Limb (tissue), 2 donors: ENCODE measurements around the gene KCNMB3.
"Not testable (repeated sequence)": the region's sequence is repeated elsewhere in the genome, so short reads cannot be mapped to it uniquely, and the experiment has no call there.

Experiments
- DNase-seq, 2 donors: peaks; one replicate each; pipeline ENCODE4 v3.0.0-alpha.2; 2016; ENCODE audit errors: extremely low spot score in 2 of 2

KCNMB3 gene

GRCh38 chr3:179250803-179251476, at the start of gene KCNMB3:
Gene KCNMB3, minus strand, starts transcription at chr3:179251114. Its CDS starts 124 bp downstream, at chr3:179250990.
- DNase-seq = no peak

- DNase-seq = no peak
Measured at GRCh38 chr3:179299999-179300613, 49.2 kb upstream of the KCNMB3 start.

- no peak for DNase-seq
Measured at GRCh38 chr3:179299316-179299715, 48.4 kb upstream of the KCNMB3 start.

GRCh38 chr3:179297971-179298725, 47.2 kb upstream of the KCNMB3 start:
- DNase-seq = no peak

GRCh38 chr3:179292450-179292849, 41.5 kb upstream of the KCNMB3 start:
- no peak for DNase-seq

GRCh38 chr3:179289295-179289694, 38.4 kb upstream of the KCNMB3 start:
- DNase-seq = no peak

- no peak for DNase-seq
Measured at GRCh38 chr3:179288845-179289244, 37.9 kb upstream of the KCNMB3 start.

GRCh38 chr3:179286331-179286730, 35.4 kb upstream of the KCNMB3 start:
- DNase-seq = no peak

- no peak for DNase-seq
Measured at GRCh38 chr3:179281825-179282224, 30.9 kb upstream of the KCNMB3 start.

GRCh38 chr3:179279837-179280236, 28.9 kb upstream of the KCNMB3 start:
- no peak for DNase-seq

- no peak for DNase-seq
Measured at GRCh38 chr3:179278932-179279693, 28.2 kb upstream of the KCNMB3 start.

- DNase-seq = no peak
Measured at GRCh38 chr3:179278151-179278550, 27.2 kb upstream of the KCNMB3 start.

- DNase-seq = no peak
Measured at GRCh38 chr3:179276743-179277142, 25.8 kb upstream of the KCNMB3 start.

GRCh38 chr3:179276001-179276400, 25.1 kb upstream of the KCNMB3 start:
- DNase-seq = no peak

- DNase-seq = not testable (repeated sequence)
Measured at GRCh38 chr3:179274434-179274833, 23.5 kb upstream of the KCNMB3 start.

- DNase-seq = no peak
Measured at GRCh38 chr3:179272385-179272784, 21.5 kb upstream of the KCNMB3 start.

GRCh38 chr3:179269152-179269707, 18.3 kb upstream of the KCNMB3 start:
- DNase-seq = no peak

- no peak for DNase-seq
Measured at GRCh38 chr3:179268400-179269051, 17.6 kb upstream of the KCNMB3 start.

GRCh38 chr3:179266701-179267211, 15.8 kb upstream of the KCNMB3 start:
- DNase-seq = no peak

- DNase-seq = no peak
Measured at GRCh38 chr3:179265875-179266274, 15.0 kb upstream of the KCNMB3 start.

GRCh38 chr3:179265092-179265491, 14.2 kb upstream of the KCNMB3 start:
- no peak for DNase-seq
